Gastroesophageal sphincter (tissue), 4 donors: ENCODE measurements around the gene SYNE1. TPM values are rescaled to one million over a fixed set of nuclear protein-coding genes. Genes with fewer than 3 reads are reported as not detected.

Source experiments
- ATAC-seq: fragments of 150-250 bp; one replicate; pipeline ENCODE4 v1.9.1; 2016; ENCODE audit warnings: mild to moderate bottlenecking, moderate library complexity
- H3K27ac ChIP-seq, 4 donors: fragments of 200-600 bp; sonication (generic) in 3 of 4; 1 replicate in 3 of 4; 2 replicates in 1 of 4; pipeline ENCODE4 v1.5.1; 2016 to 2019
- H3K27me3 ChIP-seq: fragments of 200-600 bp; sonication (generic); one replicate; pipeline ENCODE4 v1.5.1; 2019
- H3K36me3 ChIP-seq, 2 donors: fragments of 200-600 bp; sonication (generic); one replicate each; pipeline ENCODE4 v1.5.1; 2019; ENCODE audit warnings: control low read depth in 1 of 2
- H3K4me1 ChIP-seq, 3 donors: fragments of 200-600 bp; sonication (generic); 1 replicate in 2 of 3; 2 replicates in 1 of 3; pipeline ENCODE4 v1.5.1; 2016 to 2019; ENCODE audit warnings: control low read depth in 2 of 3
- H3K4me3 ChIP-seq, 2 donors: fragments of 200-600 bp; sonication (generic); one replicate each; pipeline ENCODE4 v1.5.1; 2019; ENCODE audit warnings: mild to moderate bottlenecking in 1 of 2, moderate library complexity in 1 of 2
- H3K9me3 ChIP-seq, 3 donors: fragments of 200-600 bp; sonication (generic); one replicate each; pipeline ENCODE4 v1.5.1; 2017 to 2019; ENCODE audit warnings: control low read depth in 2 of 3
- CTCF ChIP-seq, 4 experiments: fragments of 200-600 bp in 2 of 4; fragments of 450-650 bp in 2 of 4; sonication (generic) in 1 of 4; IDR thresholded peaks; one replicate each; pipeline ENCODE4 v1.5.1; 2017 to 2019; ENCODE audit warnings: antibody characterized with exemption in 4 of 4, mild to moderate bottlenecking in 2 of 4, moderate library complexity in 2 of 4
- EP300 ChIP-seq: sonication (generic); formaldehyde crosslinking; IDR thresholded peaks from one replicate; pipeline ENCODE4 v1.6.1; 2017; ENCODE audit warnings: antibody characterized with exemption, mild to moderate bottlenecking
- POLR2A ChIP-seq, 2 donors: fragments of 450-650 bp; IDR thresholded peaks; one replicate each; pipeline ENCODE4 v1.6.1; 2017; ENCODE audit warnings: antibody characterized with exemption in 2 of 2, mild to moderate bottlenecking in 2 of 2, moderate library complexity in 1 of 2
- POLR2AphosphoS5 ChIP-seq: sonication (generic); formaldehyde crosslinking; IDR thresholded peaks from one replicate; pipeline ENCODE4 v1.6.1; 2017; ENCODE audit warnings: antibody characterized with exemption
- whole genome bisulfite sequencing, 2 donors: methylation state at CpG; one replicate each; pipeline ENCODE4 v1.1.5; 2018; ENCODE audit warnings: low coverage in 1 of 2; 5-methylcytosine and 5-hydroxymethylcytosine counted together
- total RNA-seq, 4 donors: library from RNA; depleted of rRNA; stranded (reverse); fragments of >200 nt; gene quantifications; one replicate each; pipeline ENCODE4 v1.1.0, GENCODE V29; 2016

Gene SYNE1
- total RNA-seq, 4 donors from 2014 or later = 160 to 268 (median 215) TPM

- Histone ChIP-seq H3K4me3 (no peak overlapping the region), H3K4me1 (peaks cover 0 to 22% (median 0%) of the 10 kb centered on the region in 3 donors), H3K9me3 (no peaks in the 10 kb centered on the region), H3K27me3 (no peaks in the 10 kb centered on the region), H3K36me3 (no peaks in the 10 kb centered on the region), H3K27ac (no peak overlapping the region)
- ATAC-seq = no peak
- 74 to 75% methylated on average over 2 of the region's 2 CpGs for WGBS, 2 donors
- TF ChIP-seq CTCF (IDR thresholded peaks at IDR 0.05) (no peak), POLR2AphosphoS5 (no peak), POLR2A (IDR thresholded peaks at IDR 0.05) (no peak), EP300 (no peak)
Observed at GRCh38 chr6:152573762-152574161, 63.4 kb downstream of the SYNE1 start.

GRCh38 chr6:152572338-152573088 is 64.6 kb downstream of the SYNE1 start:
- H3K4me3 ChIP-seq = no peak overlapping the region
- H3K4me1 ChIP-seq = peaks cover 0 to 22% (median 0%) of the 10 kb centered on the region in 3 donors
- no peaks in the 10 kb centered on the region for H3K36me3 ChIP-seq
- 25 to 65% methylated on average over 4 to 7 of the region's 7 CpGs for WGBS, 2 donors
- peak overlapping the region in 3 of 4 donors; percentile 25 to 46 (median 42) for H3K27ac ChIP-seq
- ATAC-seq = no peak
- no peaks in the 10 kb centered on the region for H3K27me3 ChIP-seq
- no peaks in the 10 kb centered on the region for H3K9me3 ChIP-seq
- TF ChIP-seq POLR2A (IDR thresholded peaks at IDR 0.05) = no peak
- no peak for TF ChIP-seq CTCF (IDR thresholded peaks at IDR 0.05)
- no peak for TF ChIP-seq POLR2AphosphoS5
- TF ChIP-seq EP300 = no peak

- ATAC-seq = no peak
- Histone ChIP-seq H3K4me3 (no peak overlapping the region), H3K27ac (peak overlapping the region in 3 of 4 donors; percentile 25 to 46 (median 42)), H3K36me3 (no peaks in the 10 kb centered on the region), H3K4me1 (peaks cover 0 to 22% (median 0%) of the 10 kb centered on the region in 3 donors), H3K27me3 (no peaks in the 10 kb centered on the region), H3K9me3 (no peaks in the 10 kb centered on the region)
- TF ChIP-seq POLR2AphosphoS5 (no peak), EP300 (no peak), CTCF (IDR thresholded peaks at IDR 0.05) (no peak), POLR2A (IDR thresholded peaks at IDR 0.05) (no peak)
- WGBS, 2 donors = 77 to 89% methylated on average over 2 of the region's 2 CpGs
Observed at GRCh38 chr6:152571943-152572337, 65.2 kb downstream of the SYNE1 start.

- no peak overlapping the region for H3K27ac ChIP-seq
- 74 to 93% methylated on average over 1 of the region's 1 CpG for WGBS, 2 donors
- TF ChIP-seq EP300 = no peak
- no peak for TF ChIP-seq CTCF (IDR thresholded peaks at IDR 0.05)
- TF ChIP-seq POLR2AphosphoS5 = no peak
- no peak for TF ChIP-seq POLR2A (IDR thresholded peaks at IDR 0.05)
- no peak for ATAC-seq
- H3K27me3 ChIP-seq = no peaks in the 10 kb centered on the region
- H3K9me3 ChIP-seq = no peaks in the 10 kb centered on the region
- H3K36me3 ChIP-seq = no peaks in the 10 kb centered on the region
- H3K4me3 ChIP-seq = no peak overlapping the region
- H3K4me1 ChIP-seq = peaks cover 0 to 23% (median 0%) of the 10 kb centered on the region in 3 donors
Observed at GRCh38 chr6:152571089-152571488, 66.1 kb downstream of the SYNE1 start.
